ENCODE measurements around the gene SPATA7.

Gene SPATA7, protein sequence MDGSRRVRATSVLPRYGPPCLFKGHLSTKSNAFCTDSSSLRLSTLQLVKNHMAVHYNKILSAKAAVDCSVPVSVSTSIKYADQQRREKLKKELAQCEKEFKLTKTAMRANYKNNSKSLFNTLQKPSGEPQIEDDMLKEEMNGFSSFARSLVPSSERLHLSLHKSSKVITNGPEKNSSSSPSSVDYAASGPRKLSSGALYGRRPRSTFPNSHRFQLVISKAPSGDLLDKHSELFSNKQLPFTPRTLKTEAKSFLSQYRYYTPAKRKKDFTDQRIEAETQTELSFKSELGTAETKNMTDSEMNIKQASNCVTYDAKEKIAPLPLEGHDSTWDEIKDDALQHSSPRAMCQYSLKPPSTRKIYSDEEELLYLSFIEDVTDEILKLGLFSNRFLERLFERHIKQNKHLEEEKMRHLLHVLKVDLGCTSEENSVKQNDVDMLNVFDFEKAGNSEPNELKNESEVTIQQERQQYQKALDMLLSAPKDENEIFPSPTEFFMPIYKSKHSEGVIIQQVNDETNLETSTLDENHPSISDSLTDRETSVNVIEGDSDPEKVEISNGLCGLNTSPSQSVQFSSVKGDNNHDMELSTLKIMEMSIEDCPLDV

DNA sequence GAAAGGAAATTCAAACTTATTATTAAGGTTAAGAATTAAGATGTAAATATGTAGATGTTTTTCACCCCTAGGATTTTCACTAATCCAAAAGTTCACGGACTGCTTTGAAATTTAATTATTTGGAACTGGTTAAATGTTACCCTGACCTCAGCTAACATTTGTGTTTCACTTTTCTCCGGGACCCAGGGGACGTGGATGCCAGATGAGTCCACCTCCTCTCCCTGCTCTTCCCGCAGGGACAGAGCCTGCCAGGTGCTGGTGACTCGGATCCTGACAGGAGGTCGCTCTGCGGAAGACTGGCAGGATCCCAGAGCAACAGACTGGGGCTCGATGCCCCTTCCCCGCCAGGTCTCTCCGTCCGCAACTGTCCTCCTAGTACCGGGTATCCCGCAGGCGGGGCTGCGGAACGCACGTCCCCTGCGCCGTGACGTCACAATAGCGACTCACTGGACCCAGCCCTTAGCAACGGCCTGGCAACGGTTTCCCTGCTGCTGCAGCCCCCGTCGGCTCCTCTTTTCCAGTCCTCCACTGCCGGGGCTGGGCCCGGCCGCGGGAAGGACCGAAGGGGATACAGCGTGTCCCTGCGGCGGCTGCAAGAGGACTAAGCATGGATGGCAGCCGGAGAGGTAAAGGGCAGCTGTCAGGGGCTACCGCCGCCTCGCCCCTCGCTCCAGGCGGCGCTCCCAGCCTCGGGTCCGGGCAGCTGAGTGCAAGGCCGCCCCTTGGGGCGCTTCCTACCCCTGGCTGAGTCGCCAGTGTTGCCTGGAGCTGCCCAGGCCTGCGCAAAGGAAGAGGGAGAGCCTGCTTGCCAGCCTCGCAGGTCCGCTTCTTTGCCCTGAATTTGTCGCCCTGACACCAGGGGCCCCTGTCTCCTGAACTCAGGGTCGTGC, at the start of gene SPATA7:
TSS of gene SPATA7 (plus strand) at position 446 of the 890 bp plus-strand sequence. CDS start at position 608, 162 bp downstream.
- Histone ChIP-seq H3K4me3 (ENCODE audit: low read length) (peak within 1 kb of the TSS; percentile 88), H3K27me3 (ENCODE audit: low read depth, low read length) (peaks cover 6% of the 10 kb centered on the region; the same call in 1 of the 2 replicates), H2AFZ (ENCODE audit: low read depth, low read length) (peak within 1 kb of the TSS; percentile 98), H3K79me2 (ENCODE audit: low read length) (no peaks in the 10 kb centered on the region), H3K9me3 (ENCODE audit: insufficient read depth, low read length) (no peaks in the 10 kb centered on the region), H3K4me1 (ENCODE audit: low read length) (peaks cover 13% of the 10 kb centered on the region), H4K20me1 (ENCODE audit: insufficient read depth, low read length) (no peaks in the 10 kb centered on the region), H3K36me3 (replicated peaks; ENCODE audit: low read depth, low read length) (no peaks in the 10 kb centered on the region), H3K9ac (ENCODE audit: low read length) (peak within 1 kb of the TSS; percentile 71), H3K4me2 (ENCODE audit: low read length) (peak within 1 kb of the TSS; percentile 92), H3K27ac (ENCODE audit: low read length) (no peak within 1 kb of the TSS)
- TF ChIP-seq EZH2phosphoT487 (IDR thresholded peaks at IDR 0.05; ENCODE audit: low read depth), result no peak
- TF ChIP-seq CTCF (IDR thresholded peaks at IDR 0.05; ENCODE audit: low read depth, low read length), result 0 out of 2 replicates have a peak, but pooled peaks have one; percentile 7

- no peaks in the 10 kb centered on the region for H3K79me2 ChIP-seq (ENCODE audit: low read length)
- H3K4me3 ChIP-seq (ENCODE audit: low read length), result no peak overlapping the region
- no peaks in the 10 kb centered on the region for H3K27me3 ChIP-seq (ENCODE audit: low read depth, low read length)
- no peak overlapping the region for H3K4me2 ChIP-seq (ENCODE audit: low read length)
- H3K9me3 ChIP-seq (ENCODE audit: insufficient read depth, low read length), result no peaks in the 10 kb centered on the region
- TF ChIP-seq CTCF (IDR thresholded peaks at IDR 0.05; ENCODE audit: low read depth, low read length) (no peak), EZH2phosphoT487 (IDR thresholded peaks at IDR 0.05; ENCODE audit: low read depth) (no peak)
- no peak overlapping the region for H2AFZ ChIP-seq (ENCODE audit: low read depth, low read length)
- H3K9ac ChIP-seq (ENCODE audit: low read length), result no peak overlapping the region
- H3K27ac ChIP-seq (ENCODE audit: low read length), result no peak overlapping the region
- H3K36me3 ChIP-seq (replicated peaks; ENCODE audit: low read depth, low read length), result no peaks in the 10 kb centered on the region
- no peaks in the 10 kb centered on the region for H4K20me1 ChIP-seq (ENCODE audit: insufficient read depth, low read length)
- no peaks in the 10 kb centered on the region for H3K4me1 ChIP-seq (ENCODE audit: low read length)
These were observed 45.1 kb upstream of the SPATA7 start for GRCh38 chr14:88340357-88340756.

- Histone ChIP-seq H3K79me2 (ENCODE audit: low read length) (no peaks in the 10 kb centered on the region), H3K4me1 (ENCODE audit: low read length) (no peaks in the 10 kb centered on the region), H4K20me1 (ENCODE audit: insufficient read depth, low read length) (no peaks in the 10 kb centered on the region), H3K27me3 (ENCODE audit: low read depth, low read length) (no peaks in the 10 kb centered on the region), H2AFZ (ENCODE audit: low read depth, low read length) (no peak overlapping the region), H3K27ac (ENCODE audit: low read length) (no peak overlapping the region), H3K4me3 (ENCODE audit: low read length) (no peak overlapping the region), H3K9ac (ENCODE audit: low read length) (no peak overlapping the region), H3K9me3 (ENCODE audit: insufficient read depth, low read length) (no peaks in the 10 kb centered on the region), H3K4me2 (ENCODE audit: low read length) (no peak overlapping the region), H3K36me3 (replicated peaks; ENCODE audit: low read depth, low read length) (no peaks in the 10 kb centered on the region)
- TF ChIP-seq CTCF (IDR thresholded peaks at IDR 0.05; ENCODE audit: low read depth, low read length), result no peak
- TF ChIP-seq EZH2phosphoT487 (IDR thresholded peaks at IDR 0.05; ENCODE audit: low read depth), result no peak
These were observed 42.5 kb upstream of the SPATA7 start for GRCh38 chr14:88342980-88343379.
